LNCAP (cell line): ENCODE measurements around the gene WSB1.

Experiments
- CTCF ChIP-seq: fragments of 450-650 bp; IDR thresholded peaks from 2 replicates; pipeline ENCODE4 v1.5.1; 2017; ENCODE audit warnings: mild to moderate bottlenecking

The WSB1 gene

GRCh38 chr17:27293898-27294688 lies at the start of gene WSB1:
WSB1 (plus strand) TSS chr17:27294114; CDS start chr17:27294396, 282 bp downstream.
- 0 out of 2 replicates have a peak, but pooled peaks have one; percentile 16 for TF ChIP-seq CTCF

GRCh38 chr17:27244491-27245223 lies 49.3 kb upstream of the WSB1 start:
- TF ChIP-seq CTCF: no peak

GRCh38 chr17:27245230-27245696 lies 48.7 kb upstream of the WSB1 start:
- peak; percentile 51; the same call in 1 of the 2 replicates for TF ChIP-seq CTCF

- TF ChIP-seq CTCF: no peak
These were observed 47.4 kb upstream of the WSB1 start for GRCh38 chr17:27246537-27246936.

GRCh38 chr17:27247071-27247957 lies 46.6 kb upstream of the WSB1 start:
- TF ChIP-seq CTCF: no peak

- no peak for TF ChIP-seq CTCF
These were observed 46.0 kb upstream of the WSB1 start for GRCh38 chr17:27247958-27248342.
